Adipose tissue (tissue), 3 donors: Measurements from ENCODE around the gene SPTAN1. TPM values are rescaled to one million over a fixed set of nuclear protein-coding genes. Genes with fewer than 3 reads are reported as not detected.

Experiments used
- H3K27ac ChIP-seq: one replicate; pipeline ENCODE4 v1.5.1; 2013; ENCODE audit warnings: low read depth, low read length
- WGBS, 3 donors: extraction: QIAGEN DNeasy Blood & Tissue Kit; methylation state at CpG; one replicate each; pipeline ENCODE4 v1.1.7; 2013; 5-methylcytosine and 5-hydroxymethylcytosine counted together
- polyA plus RNA-seq, 3 donors: library from polyadenylated mRNA; stranded (reverse); fragments of 200-250 nt; gene quantifications; one replicate each; pipeline ENCODE4 v1.2.3, GENCODE V29; 2013
- donor health status: healthy with polysubstance abuse.
- donor health status: Bipolar disorder and iron deficiency.
- donor health status: healthy.

The SPTAN1 gene
- polyA plus RNA-seq, 3 donors = 41.2 to 147 (median 103) TPM

- WGBS, 3 donors = 56 to 84% (median 83%) methylated on average over 20 of the region's 20 CpGs
- no peak overlapping the region for H3K27ac ChIP-seq
These were observed 73.2 kb downstream of the SPTAN1 start for GRCh38 chr9:128625391-128626146.

- 78 to 91% (median 82%) methylated on average over 15 to 16 of the region's 16 CpGs for WGBS, 3 donors
- no peak overlapping the region for H3K27ac ChIP-seq
These were observed 73.8 kb downstream of the SPTAN1 start for GRCh38 chr9:128626181-128626580.

GRCh38 chr9:128627127-128627715 lies 74.8 kb downstream of the SPTAN1 start:
- WGBS, 3 donors = 92 to 95% (median 94%) methylated on average over 15 of the region's 15 CpGs
- H3K27ac ChIP-seq = no peak overlapping the region

GRCh38 chr9:128627906-128628305 lies 75.5 kb downstream of the SPTAN1 start:
- 74 to 83% (median 76%) methylated on average over 13 of the region's 13 CpGs for WGBS, 3 donors
- no peak overlapping the region for H3K27ac ChIP-seq

GRCh38 chr9:128628471-128629048 lies 76.2 kb downstream of the SPTAN1 start:
- 66 to 73% (median 69%) methylated on average over 17 of the region's 17 CpGs for WGBS, 3 donors
- H3K27ac ChIP-seq = no peak overlapping the region

- 87 to 91% (median 90%) methylated on average over 10 of the region's 10 CpGs for WGBS, 3 donors
- no peak overlapping the region for H3K27ac ChIP-seq
These were observed 76.7 kb downstream of the SPTAN1 start for GRCh38 chr9:128629136-128629535.

GRCh38 chr9:128629852-128630545 lies 77.6 kb downstream of the SPTAN1 start:
- 70 to 72% (median 71%) methylated on average over 9 of the region's 9 CpGs for WGBS, 3 donors
- H3K27ac ChIP-seq = no peak overlapping the region

- no peak overlapping the region for H3K27ac ChIP-seq
- 92 to 96% (median 95%) methylated on average over 9 of the region's 9 CpGs for WGBS, 3 donors
These were observed 79.2 kb downstream of the SPTAN1 start for GRCh38 chr9:128631636-128632035.

GRCh38 chr9:128632066-128632465 lies 79.7 kb downstream of the SPTAN1 start:
- 83 to 92% (median 86%) methylated on average over 10 of the region's 10 CpGs for WGBS, 3 donors
- no peak overlapping the region for H3K27ac ChIP-seq

- WGBS, 3 donors = 92 to 94% (median 93%) methylated on average over 14 of the region's 14 CpGs
- no peak overlapping the region for H3K27ac ChIP-seq
These were observed 80.1 kb downstream of the SPTAN1 start for GRCh38 chr9:128632486-128632885.

- WGBS, 3 donors = 93 to 96% (median 94%) methylated on average over 21 of the region's 21 CpGs
- H3K27ac ChIP-seq = no peak overlapping the region
These were observed 80.7 kb downstream of the SPTAN1 start for GRCh38 chr9:128633057-128633456.

GRCh38 chr9:128633601-128634000 lies 81.2 kb downstream of the SPTAN1 start:
- 88% methylated on average over 11 of the region's 11 CpGs for WGBS, 3 donors
- no peak overlapping the region for H3K27ac ChIP-seq

GRCh38 chr9:128634111-128634510 lies 81.7 kb downstream of the SPTAN1 start:
- no peak overlapping the region for H3K27ac ChIP-seq
- 89 to 92% (median 90%) methylated on average over 10 of the region's 10 CpGs for WGBS, 3 donors

- H3K27ac ChIP-seq = no peak overlapping the region
- 43 to 85% (median 83%) methylated on average over 23 to 26 of the region's 26 CpGs for WGBS, 3 donors
These were observed 82.4 kb downstream of the SPTAN1 start for GRCh38 chr9:128634651-128635262.

GRCh38 chr9:128635266-128636023 lies 83.1 kb downstream of the SPTAN1 start:
- 9 to 53% (median 48%) methylated on average over 19 to 20 of the region's 20 CpGs for WGBS, 3 donors

GRCh38 chr9:128636024-128636390 lies 83.6 kb downstream of the SPTAN1 start:
- H3K27ac ChIP-seq = peak overlapping the region; percentile 83
- WGBS, 3 donors = 23 to 79% (median 74%) methylated on average over 16 of the region's 16 CpGs

More at GRCh38 chr9:128635266-128636023, 83.1 kb downstream of the SPTAN1 start:
- peak overlapping the region; percentile 83 for H3K27ac ChIP-seq

- 83 to 90% (median 89%) methylated on average over 20 of the region's 20 CpGs for WGBS, 3 donors
- H3K27ac ChIP-seq = no peak overlapping the region
These were observed 84.5 kb downstream of the SPTAN1 start for GRCh38 chr9:128636556-128637530.
